Neuronal stem cell (in vitro differentiated cells): Measurements from ENCODE around the gene TUBB3.
A peak's percentile ranks its signal among the peaks of the same experiment; 100 is the strongest.

ENCODE experiments used
- DNase-seq: peaks from one replicate; pipeline ENCODE4 v3.0.0-alpha.2; 2013; ENCODE audit warnings: low spot score
- H2AFZ ChIP-seq: one replicate; pipeline ENCODE4 v1.6.1; 2013; ENCODE audit warnings: mild to moderate bottlenecking, low read length, inconsistent platforms
- H2AK5ac ChIP-seq: 2 replicates; pipeline ENCODE4 v1.6.1; 2013; ENCODE audit warnings: low read depth, mild to moderate bottlenecking, inconsistent platforms, low read length, moderate library complexity, mixed read lengths
- H2BK120ac ChIP-seq: 2 replicates; pipeline ENCODE4 v1.6.1; 2013; ENCODE audit warnings: low read depth, mild to moderate bottlenecking, inconsistent platforms, low read length, moderate library complexity, mixed read lengths
- H2BK12ac ChIP-seq: one replicate; pipeline ENCODE4 v1.6.1; 2013; ENCODE audit warnings: low read length, inconsistent platforms
- H2BK15ac ChIP-seq: 2 replicates; pipeline ENCODE4 v1.6.1; 2013; ENCODE audit warnings: mild to moderate bottlenecking, low read length, inconsistent platforms, mixed read lengths
- H2BK5ac ChIP-seq: one replicate; pipeline ENCODE4 v1.6.1; 2013; ENCODE audit warnings: inconsistent platforms, mild to moderate bottlenecking, low read length, moderate library complexity
- H3K14ac ChIP-seq: one replicate; pipeline ENCODE4 v1.6.1; 2013; ENCODE audit warnings: low read length, inconsistent platforms
- H3K18ac ChIP-seq: 2 replicates; pipeline ENCODE4 v1.6.1; 2013; ENCODE audit warnings: low read length, inconsistent platforms
- H3K23ac ChIP-seq: 2 replicates; pipeline ENCODE4 v1.6.1; 2013; ENCODE audit warnings: low read depth, mild to moderate bottlenecking, mixed read lengths, low read length, inconsistent platforms; ENCODE audit not compliant: poor library complexity
- H3K27ac ChIP-seq: replicated peaks from 3 replicates; pipeline ENCODE4 v1.5.1; 2013; ENCODE audit warnings: low read length, inconsistent platforms
- H3K27me3 ChIP-seq, 3 experiments: 2 replicates each; pipeline ENCODE4 v1.6.1; 2013; ENCODE audit warnings: low read length in 3 of 3, mild to moderate bottlenecking in 2 of 3, inconsistent platforms in 1 of 3, low read depth in 1 of 3, mixed read lengths in 1 of 3, moderate library complexity in 1 of 3; ENCODE audit not compliant: control insufficient read depth in 3 of 3, insufficient read depth in 3 of 3
- H3K36me3 ChIP-seq, 2 donors: replicated peaks in 1 of 2; 2 replicates each; pipeline ENCODE4 v1.6.1; 2013; ENCODE audit warnings: low read length in 2 of 2; ENCODE audit not compliant: control insufficient read depth in 2 of 2, insufficient read depth in 2 of 2
- H3K4ac ChIP-seq: 2 replicates; pipeline ENCODE4 v1.6.1; 2013; ENCODE audit warnings: inconsistent platforms, mild to moderate bottlenecking, low read length, moderate library complexity
- H3K4me1 ChIP-seq, 2 donors: 1 replicate in 1 of 2; 2 replicates in 1 of 2; pipeline ENCODE4 v1.6.1; 2013; ENCODE audit warnings: low read length in 2 of 2, low read depth in 1 of 2; ENCODE audit not compliant: control insufficient read depth in 2 of 2, insufficient read depth in 1 of 2
- H3K4me2 ChIP-seq: one replicate; pipeline ENCODE4 v1.6.1; 2013; ENCODE audit warnings: mild to moderate bottlenecking, low read length, inconsistent platforms; ENCODE audit not compliant: insufficient read depth, poor library complexity, severe bottlenecking
- H3K4me3 ChIP-seq, 2 donors: 2 replicates each; pipeline ENCODE4 v1.5.1; 2013; ENCODE audit warnings: low read length in 2 of 2, mild to moderate bottlenecking in 2 of 2, inconsistent platforms in 1 of 2, moderate library complexity in 1 of 2
- H3K79me1 ChIP-seq: one replicate; pipeline ENCODE4 v1.6.1; 2013; ENCODE audit warnings: low read depth, mild to moderate bottlenecking, inconsistent platforms, low read length, moderate library complexity
- H3K9ac ChIP-seq: one replicate; pipeline ENCODE4 v1.6.1; 2013; ENCODE audit warnings: mild to moderate bottlenecking, low read depth, low read length, inconsistent platforms; ENCODE audit not compliant: poor library complexity
- H3K9me3 ChIP-seq, 2 donors: replicated peaks in 1 of 2; 2 replicates each; pipeline versions ENCODE3 to v1.6.1; 2013; ENCODE audit warnings: low read length in 2 of 2, mild to moderate bottlenecking in 2 of 2, inconsistent platforms in 1 of 2, low read depth in 1 of 2, mixed read lengths in 1 of 2, moderate library complexity in 1 of 2; ENCODE audit not compliant: control insufficient read depth in 2 of 2, insufficient read depth in 1 of 2
- H4K8ac ChIP-seq: one replicate; pipeline ENCODE4 v1.6.1; 2013; ENCODE audit warnings: low read depth, mild to moderate bottlenecking, inconsistent platforms, low read length, moderate library complexity
- H4K91ac ChIP-seq: one replicate; pipeline ENCODE4 v1.6.1; 2013; ENCODE audit warnings: low read length, low read depth, mild to moderate bottlenecking, inconsistent platforms; ENCODE audit not compliant: poor library complexity
- WGBS, 2 donors: extraction: QIAGEN DNeasy Blood & Tissue Kit; methylation state at CpG; one replicate each; pipeline ENCODE4 v1.1.7; 2013; ENCODE audit warnings: missing lambda C conversion rate in 2 of 2, mixed read lengths in 1 of 2; ENCODE audit not compliant: insufficient read length in 2 of 2, insufficient replicate concordance in 1 of 2; ENCODE audit errors: extremely low coverage in 2 of 2; 5-methylcytosine and 5-hydroxymethylcytosine counted together

The TUBB3 gene

GRCh38 chr16:89909777-89910716 lies 13.1 kb upstream of the TUBB3 start:
- peaks cover 0 to 1% of the 10 kb centered on the region in 2 donors for H3K4me1 ChIP-seq

GRCh38 chr16:89910717-89911354 lies 12.3 kb upstream of the TUBB3 start:
- H3K27ac ChIP-seq, result no peak overlapping the region

More at GRCh38 chr16:89909777-89910716, 13.1 kb upstream of the TUBB3 start:
- Histone ChIP-seq H3K36me3 (peaks cover 34 to 77% of the 10 kb centered on the region in 2 donors), H3K9ac (peak overlapping the region; percentile 66), H3K14ac (no peak overlapping the region), H4K91ac (no peak overlapping the region), H2AK5ac (no peak overlapping the region), H3K27ac (peak overlapping the region; percentile 56), H3K4ac (no peak overlapping the region), H3K4me2 (no peak overlapping the region), H3K23ac (peak overlapping the region; percentile 81), H3K9me3 (peaks cover 14 to 18% of the 10 kb centered on the region in 2 donors), H3K27me3 (no peaks in the 10 kb centered on the region), H2BK120ac (no peak overlapping the region), H3K18ac (peak overlapping the region; percentile 68), H4K8ac (peak overlapping the region; percentile 72), H2BK15ac (no peak overlapping the region), H2BK12ac (no peak overlapping the region), H2BK5ac (peak overlapping the region; percentile 0), H2AFZ (no peak overlapping the region), H3K79me1 (peaks cover 4% of the 10 kb centered on the region), H3K4me3 (no peak overlapping the region)
- DNase-seq, result peak; percentile 40
- no CpG with 5 or more reads among the region's 47 CpGs for WGBS, 2 donors

GRCh38 chr16:89911375-89911774 lies 11.8 kb upstream of the TUBB3 start:
- H3K27ac ChIP-seq, result no peak overlapping the region
- peaks cover 0 to 1% of the 10 kb centered on the region in 2 donors for H3K4me1 ChIP-seq
- H3K79me1 ChIP-seq, result peaks cover 4% of the 10 kb centered on the region
- no peak overlapping the region for H3K23ac ChIP-seq
- H2BK15ac ChIP-seq, result no peak overlapping the region
- H4K8ac ChIP-seq, result no peak overlapping the region
- H2BK120ac ChIP-seq, result no peak overlapping the region
- no peak overlapping the region for H3K4ac ChIP-seq
- no peak overlapping the region for H4K91ac ChIP-seq
- peaks cover 13 to 15% of the 10 kb centered on the region in 2 donors for H3K9me3 ChIP-seq
- WGBS, 2 donors, result no CpG with 5 or more reads among the region's 14 CpGs
- no peaks in the 10 kb centered on the region for H3K27me3 ChIP-seq
- H2AK5ac ChIP-seq, result no peak overlapping the region
- DNase-seq, result no peak
- H3K14ac ChIP-seq, result no peak overlapping the region
- no peak overlapping the region for H2BK5ac ChIP-seq
- H2BK12ac ChIP-seq, result no peak overlapping the region
- H3K36me3 ChIP-seq, result peaks cover 24 to 64% of the 10 kb centered on the region in 2 donors
- no peak overlapping the region for H3K4me3 ChIP-seq
- no peak overlapping the region for H3K9ac ChIP-seq
- H3K18ac ChIP-seq, result no peak overlapping the region
- H2AFZ ChIP-seq, result no peak overlapping the region
- H3K4me2 ChIP-seq, result no peak overlapping the region

More at GRCh38 chr16:89910717-89911354, 12.3 kb upstream of the TUBB3 start:
- no peak overlapping the region for H3K4me2 ChIP-seq
- peaks cover 14 to 18% of the 10 kb centered on the region in 2 donors for H3K9me3 ChIP-seq
- no peak overlapping the region for H3K23ac ChIP-seq
- no peak overlapping the region for H3K4ac ChIP-seq
- peak overlapping the region; percentile 42 for H3K18ac ChIP-seq
- H3K4me1 ChIP-seq, result peaks cover 0 to 1% of the 10 kb centered on the region in 2 donors
- no peak for DNase-seq
- no peak overlapping the region for H2BK120ac ChIP-seq
- H3K27me3 ChIP-seq, result no peaks in the 10 kb centered on the region
- H4K91ac ChIP-seq, result no peak overlapping the region
- no CpG with 5 or more reads among the region's 27 CpGs for WGBS, 2 donors
- H2BK5ac ChIP-seq, result no peak overlapping the region
- H3K36me3 ChIP-seq, result peaks cover 28 to 70% of the 10 kb centered on the region in 2 donors
- no peak overlapping the region for H3K4me3 ChIP-seq
- no peak overlapping the region for H2AK5ac ChIP-seq
- peak overlapping the region; percentile 72 for H4K8ac ChIP-seq
- H3K14ac ChIP-seq, result no peak overlapping the region
- no peak overlapping the region for H3K9ac ChIP-seq
- H2BK12ac ChIP-seq, result no peak overlapping the region
- peaks cover 4% of the 10 kb centered on the region for H3K79me1 ChIP-seq
- no peak overlapping the region for H2AFZ ChIP-seq
- no peak overlapping the region for H2BK15ac ChIP-seq

- Histone ChIP-seq H3K27ac (no peak overlapping the region), H3K4me1 (peaks cover 0 to 1% of the 10 kb centered on the region in 2 donors), H3K4ac (no peak overlapping the region), H2BK15ac (no peak overlapping the region), H4K91ac (no peak overlapping the region), H2BK120ac (no peak overlapping the region), H3K27me3 (no peaks in the 10 kb centered on the region), H2AK5ac (no peak overlapping the region), H4K8ac (no peak overlapping the region), H3K9me3 (peaks cover 5 to 7% of the 10 kb centered on the region in 2 donors), H3K18ac (no peak overlapping the region), H3K14ac (no peak overlapping the region), H3K79me1 (peaks cover 4% of the 10 kb centered on the region), H3K36me3 (peaks cover 16 to 56% of the 10 kb centered on the region in 2 donors), H2BK12ac (no peak overlapping the region), H2AFZ (no peak overlapping the region), H3K23ac (no peak overlapping the region), H3K9ac (no peak overlapping the region), H2BK5ac (no peak overlapping the region), H3K4me2 (no peak overlapping the region), H3K4me3 (no peak overlapping the region)
- DNase-seq, result no peak
- no CpG with 5 or more reads among the region's 13 CpGs for WGBS, 2 donors
Observed at GRCh38 chr16:89912143-89912542, 11.0 kb upstream of the TUBB3 start.
